HCT116 (cell line): Measurements from ENCODE around the gene LIPA.

Source experiments
- CTCF ChIP-seq, 3 experiments: fragments of 200-600 bp in 1 of 3; sonication (generic) in 1 of 3; IDR thresholded peaks in 2 of 3; conservative IDR thresholded peaks in 1 of 3; 2 replicates each; pipeline ENCODE4 v1.5.1; 2012 to 2017; ENCODE audit warnings: low read depth in 2 of 3, low read length in 2 of 3, antibody characterized with exemption in 1 of 3, borderline replicate concordance in 1 of 3, control low read depth in 1 of 3, mild to moderate bottlenecking in 1 of 3, mixed read lengths in 1 of 3, mixed run types in 1 of 3, moderate library complexity in 1 of 3; ENCODE audit not compliant: insufficient read depth in 1 of 3
- EZH2 ChIP-seq: fragments of 200-600 bp; sonication (generic); IDR thresholded peaks from 2 replicates; pipeline ENCODE4 v1.6.1; 2017; ENCODE audit warnings: antibody characterized with exemption, mixed run types
- EZH2phosphoT487 ChIP-seq: fragments of 200-600 bp; IDR thresholded peaks from 2 replicates; pipeline ENCODE4 v1.6.1; 2018; ENCODE audit warnings: antibody characterized with exemption, borderline replicate concordance
- FOSL1 ChIP-seq: IDR thresholded peaks from 2 replicates; pipeline ENCODE4 v1.6.1; 2012; ENCODE audit warnings: low read depth
- JUND ChIP-seq: IDR thresholded peaks from 2 replicates; pipeline ENCODE4 v1.6.1; 2012
- POLR2A ChIP-seq: IDR thresholded peaks from 2 replicates; pipeline ENCODE4 v1.7.0; 2011; ENCODE audit warnings: borderline replicate concordance; ENCODE audit not compliant: insufficient read depth, insufficient read length; ENCODE audit errors: extremely low read depth
- POLR2AphosphoS5 ChIP-seq: IDR thresholded peaks from 2 replicates; pipeline ENCODE4 v1.6.1; 2011; ENCODE audit warnings: mild to moderate bottlenecking, low read depth, low read length, moderate library complexity
- RAD21 ChIP-seq: IDR thresholded peaks from 2 replicates; pipeline ENCODE4 v1.6.1; 2012; ENCODE audit warnings: low read depth, mild to moderate bottlenecking
- SP1 ChIP-seq: IDR thresholded peaks from 2 replicates; pipeline ENCODE4 v1.6.1; 2012; ENCODE audit warnings: low read depth
- SRF ChIP-seq: IDR thresholded peaks from 2 replicates; pipeline ENCODE4 v1.6.1; 2012; ENCODE audit warnings: low read depth
- TCF7L2 ChIP-seq: IDR thresholded peaks from 2 replicates; pipeline ENCODE4 v1.7.0; 2011; ENCODE audit warnings: borderline replicate concordance, inconsistent platforms; ENCODE audit not compliant: insufficient read depth, insufficient read length; ENCODE audit errors: extremely low read depth
- ZFX ChIP-seq: fragments of 450-650 bp; IDR thresholded peaks from 2 replicates; pipeline ENCODE4 v1.6.1; 2017

DNA sequence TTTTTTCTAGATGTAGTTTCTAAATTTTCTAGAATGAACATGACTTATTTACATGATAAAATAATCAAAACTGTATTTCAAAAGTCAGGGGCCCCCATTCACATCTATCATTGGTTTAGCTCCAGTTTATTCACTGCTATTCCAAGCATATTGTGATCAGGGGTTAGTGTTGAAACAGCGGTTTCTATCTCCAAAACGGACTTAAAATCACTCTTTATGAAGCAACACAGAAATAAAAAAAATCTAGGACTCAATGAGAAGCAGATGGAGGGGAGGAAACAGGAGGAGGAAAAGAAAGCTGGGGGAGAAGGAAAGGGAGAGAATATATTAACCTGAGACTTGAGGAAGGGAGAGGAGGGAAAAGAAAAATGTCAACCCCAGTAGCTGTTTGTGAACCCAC is 29.7 kb downstream of the LIPA start:
- TF ChIP-seq CTCF (IDR thresholded peaks at IDR 0.05 in 2 of 3, conservative IDR thresholded peaks at IDR 0.05 in 1 of 3; ENCODE audit: borderline replicate concordance in 1 of 3, insufficient read depth in 1 of 3, low read depth in 2 of 3, low read length in 2 of 3) (no peak), EZH2phosphoT487 (no peak), TCF7L2 (no peak), RAD21 (no peak), JUND (no peak), POLR2AphosphoS5 (no peak), SRF (no peak), ZFX (no peak), EZH2 (no peak), SP1 (no peak), FOSL1 (no peak), POLR2A (no peak)
